HepG2 (cell line): Measurements from ENCODE around the gene ZFAND2A. TPM values are rescaled to one million over a fixed set of nuclear protein-coding genes. Genes with fewer than 3 reads are reported as not detected.

Experiments used
- CEBPG ChIP-seq: IDR thresholded peaks from 2 replicates; pipeline ENCODE4 v1.6.1; 2016
- DR1 ChIP-seq: sonication (generic); formaldehyde crosslinking; IDR thresholded peaks from 2 replicates; pipeline ENCODE4 v1.8.0; 2021; ENCODE audit warnings: mild to moderate bottlenecking, missing genetic modification reagents, inconsistent platforms
- EHMT2 ChIP-seq: fragments of 200-600 bp; sonication (generic); IDR thresholded peaks from 2 replicates; pipeline ENCODE4 v1.7.0; 2017; ENCODE audit warnings: antibody characterized with exemption, low read depth, low read length, borderline replicate concordance
- ELF4 ChIP-seq: sonication (generic); formaldehyde crosslinking; IDR thresholded peaks from 2 replicates; pipeline ENCODE4 v1.5.0; 2020; ENCODE audit warnings: missing genetic modification reagents, mild to moderate bottlenecking, moderate library complexity, borderline replicate concordance
- ETS1 ChIP-seq: sonication (generic); formaldehyde crosslinking; IDR thresholded peaks from 2 replicates; pipeline ENCODE4 v1.4.0; 2020; ENCODE audit warnings: missing genetic modification reagents
- ETV6 ChIP-seq: sonication (generic); formaldehyde crosslinking; conservative IDR thresholded peaks from 2 replicates; pipeline ENCODE4 v1.4.0; 2020; ENCODE audit warnings: missing genetic modification reagents
- FOXP1 ChIP-seq, 2 experiments: fragments of 450-650 bp in 1 of 2; IDR thresholded peaks; 2 replicates each; pipeline ENCODE4 v1.6.1; 2017 to 2018; ENCODE audit warnings: antibody characterized with exemption in 1 of 2
- GATAD2A ChIP-seq: IDR thresholded peaks from 2 replicates; pipeline ENCODE4 v1.6.1; 2016
- JDP2 ChIP-seq: sonication (generic); formaldehyde crosslinking; IDR thresholded peaks from 2 replicates; pipeline ENCODE4 v1.8.1; 2022; ENCODE audit warnings: missing genetic modification reagents, borderline replicate concordance
- KDM5A ChIP-seq: fragments of 200-600 bp; sonication (generic); IDR thresholded peaks from 2 replicates; pipeline ENCODE4 v1.7.0; 2018; ENCODE audit warnings: antibody characterized with exemption, mild to moderate bottlenecking, low read length, borderline replicate concordance
- MIXL1 ChIP-seq: IDR thresholded peaks from 2 replicates; pipeline ENCODE4 v1.6.1; 2016
- MXI1 ChIP-seq: IDR thresholded peaks from 3 replicates; pipeline ENCODE4 v1.6.1; 2012; ENCODE audit warnings: low read depth, low read length, inconsistent platforms, borderline replicate concordance
- NCOA1 ChIP-seq: sonication (generic); formaldehyde crosslinking; IDR thresholded peaks from 2 replicates; pipeline ENCODE4 v1.9.0; 2021; ENCODE audit warnings: missing genetic modification reagents
- NCOA5 ChIP-seq: sonication (generic); formaldehyde crosslinking; IDR thresholded peaks from 2 replicates; pipeline ENCODE4 v1.4.0; 2020; ENCODE audit warnings: missing genetic modification reagents
- NFE2L2 ChIP-seq: fragments of 150-350 bp; IDR thresholded peaks from 2 replicates; pipeline ENCODE4 v1.6.1; 2014; ENCODE audit warnings: low read length
- NONO ChIP-seq, 2 experiments: fragments of 450-650 bp in 1 of 2; sonication (generic) in 1 of 2; formaldehyde crosslinking in 1 of 2; IDR thresholded peaks in 1 of 2; conservative IDR thresholded peaks in 1 of 2; 2 replicates each; pipeline versions ENCODE4 v1.6.1 to v1.8.0; 2017 to 2022; ENCODE audit warnings: mild to moderate bottlenecking in 1 of 2, missing genetic modification reagents in 1 of 2, moderate library complexity in 1 of 2
- RAD21 ChIP-seq: fragments of 450-650 bp; formaldehyde crosslinking; IDR thresholded peaks from 2 replicates; pipeline ENCODE4 v1.5.0; 2020; ENCODE audit warnings: mild to moderate bottlenecking
- ZBTB8A ChIP-seq: sonication (generic); formaldehyde crosslinking; IDR thresholded peaks from 2 replicates; pipeline ENCODE4 v1.4.0; 2020; ENCODE audit warnings: mild to moderate bottlenecking, low read depth, missing genetic modification reagents, borderline replicate concordance
- ZNF276 ChIP-seq: sonication (generic); formaldehyde crosslinking; IDR thresholded peaks from 2 replicates; pipeline ENCODE4 v1.4.0; 2020; ENCODE audit warnings: mild to moderate bottlenecking, low read depth, missing genetic modification reagents
- ZNF615 ChIP-seq: sonication (generic); formaldehyde crosslinking; IDR thresholded peaks from 2 replicates; pipeline ENCODE4 v1.5.0; 2020; ENCODE audit warnings: mild to moderate bottlenecking, missing genetic modification reagents, borderline replicate concordance
- ZNF670 ChIP-seq: sonication (generic); formaldehyde crosslinking; IDR thresholded peaks from 2 replicates; pipeline ENCODE4 v1.8.0; 2022; ENCODE audit warnings: mild to moderate bottlenecking, missing genetic modification reagents, borderline replicate concordance
- polyA plus RNA-seq, 8 experiments: library from polyadenylated mRNA; depleted of rRNA in 3 of 8; stranded (reverse) in 7 of 8; unstranded in 1 of 8; fragments of >200 nt; fragmentation: Illumina TruSeq in 4 of 8; extraction: Trizol in 4 of 8; gene quantifications; 2 replicates each; pipeline versions ENCODE4 v1.2.1 to v1.2.3, GENCODE V29; 2011 to 2016; ENCODE audit warnings: low read depth in 4 of 8, missing spikeins in 1 of 8, mixed read lengths in 1 of 8; ENCODE audit not compliant: insufficient read depth in 1 of 8
- total RNA-seq, 5 experiments: library from RNA; depleted of rRNA; stranded (reverse); fragments of >200 nt; fragmentation: Illumina TruSeq; extraction: Trizol; gene quantifications; 2 replicates each; pipeline ENCODE4 v1.2.3, GENCODE V29; 2016; ENCODE audit warnings: low read depth in 1 of 5
- TF ChIP-seq, protein P1 (sequence below): sonication (generic); formaldehyde crosslinking; IDR thresholded peaks from 2 replicates; pipeline ENCODE4 v1.5.1; 2020; ENCODE audit warnings: mild to moderate bottlenecking, missing genetic modification reagents, borderline replicate concordance

The ZFAND2A gene
- total and polyA plus RNA-seq, 2 of the 13 experiments (the other 11 are each of a cell fraction or from before 2014, with no cell fraction given): 140 to 153 TPM

- TF ChIP-seq ETS1 (CRISPR knock-in tag) (no peak), NONO (IDR thresholded peaks at IDR 0.05) (no peak), NONO (CRISPR knock-in tag; conservative IDR thresholded peaks at IDR 0.05) (peak; percentile 71), EHMT2 (no peak), ETV6 (no peak), ZBTB8A (no peak), DR1 (no peak), ZNF276 (CRISPR knock-in tag) (peak; percentile 75; the same call in 1 of the 2 replicates), NFE2L2 (no peak), NCOA1 (CRISPR knock-in tag) (no peak), RAD21 (CRISPR knock-in tag) (peak; percentile 83), MXI1 (peak; percentile 64; the same call in 2 of the 3 replicates), NCOA5 (CRISPR knock-in tag) (no peak), FOXP1 (IDR thresholded peaks at IDR 0.05) (no peak), FOXP1 (CRISPR knock-in tag; IDR thresholded peaks at IDR 0.05) (no peak), ELF4 (0 out of 2 replicates have a peak, but pooled peaks have one; percentile 35), GATAD2A (peak; percentile 71), JDP2 (CRISPR knock-in tag) (no peak), KDM5A (no peak), ZNF670 (peak; percentile 44; the same call in 1 of the 2 replicates), CEBPG (no peak), ZNF615 (no peak), MIXL1 (CRISPR knock-in tag) (no peak)
- TF ChIP-seq, protein P1, sequence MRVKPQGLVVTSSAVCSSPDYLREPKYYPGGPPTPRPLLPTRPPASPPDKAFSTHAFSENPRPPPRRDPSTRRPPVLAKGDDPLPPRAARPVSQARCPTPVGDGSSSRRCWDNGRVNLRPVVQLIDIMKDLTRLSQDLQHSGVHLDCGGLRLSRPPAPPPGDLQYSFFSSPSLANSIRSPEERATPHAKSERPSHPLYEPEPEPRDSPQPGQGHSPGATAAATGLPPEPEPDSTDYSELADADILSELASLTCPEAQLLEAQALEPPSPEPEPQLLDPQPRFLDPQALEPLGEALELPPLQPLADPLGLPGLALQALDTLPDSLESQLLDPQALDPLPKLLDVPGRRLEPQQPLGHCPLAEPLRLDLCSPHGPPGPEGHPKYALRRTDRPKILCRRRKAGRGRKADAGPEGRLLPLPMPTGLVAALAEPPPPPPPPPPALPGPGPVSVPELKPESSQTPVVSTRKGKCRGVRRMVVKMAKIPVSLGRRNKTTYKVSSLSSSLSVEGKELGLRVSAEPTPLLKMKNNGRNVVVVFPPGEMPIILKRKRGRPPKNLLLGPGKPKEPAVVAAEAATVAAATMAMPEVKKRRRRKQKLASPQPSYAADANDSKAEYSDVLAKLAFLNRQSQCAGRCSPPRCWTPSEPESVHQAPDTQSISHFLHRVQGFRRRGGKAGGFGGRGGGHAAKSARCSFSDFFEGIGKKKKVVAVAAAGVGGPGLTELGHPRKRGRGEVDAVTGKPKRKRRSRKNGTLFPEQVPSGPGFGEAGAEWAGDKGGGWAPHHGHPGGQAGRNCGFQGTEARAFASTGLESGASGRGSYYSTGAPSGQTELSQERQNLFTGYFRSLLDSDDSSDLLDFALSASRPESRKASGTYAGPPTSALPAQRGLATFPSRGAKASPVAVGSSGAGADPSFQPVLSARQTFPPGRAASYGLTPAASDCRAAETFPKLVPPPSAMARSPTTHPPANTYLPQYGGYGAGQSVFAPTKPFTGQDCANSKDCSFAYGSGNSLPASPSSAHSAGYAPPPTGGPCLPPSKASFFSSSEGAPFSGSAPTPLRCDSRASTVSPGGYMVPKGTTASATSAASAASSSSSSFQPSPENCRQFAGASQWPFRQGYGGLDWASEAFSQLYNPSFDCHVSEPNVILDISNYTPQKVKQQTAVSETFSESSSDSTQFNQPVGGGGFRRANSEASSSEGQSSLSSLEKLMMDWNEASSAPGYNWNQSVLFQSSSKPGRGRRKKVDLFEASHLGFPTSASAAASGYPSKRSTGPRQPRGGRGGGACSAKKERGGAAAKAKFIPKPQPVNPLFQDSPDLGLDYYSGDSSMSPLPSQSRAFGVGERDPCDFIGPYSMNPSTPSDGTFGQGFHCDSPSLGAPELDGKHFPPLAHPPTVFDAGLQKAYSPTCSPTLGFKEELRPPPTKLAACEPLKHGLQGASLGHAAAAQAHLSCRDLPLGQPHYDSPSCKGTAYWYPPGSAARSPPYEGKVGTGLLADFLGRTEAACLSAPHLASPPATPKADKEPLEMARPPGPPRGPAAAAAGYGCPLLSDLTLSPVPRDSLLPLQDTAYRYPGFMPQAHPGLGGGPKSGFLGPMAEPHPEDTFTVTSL: 0 out of 2 replicates have a peak, but pooled peaks have one; percentile 4
Measured at GRCh38 chr7:1175967-1176851, 16.2 kb upstream of the ZFAND2A start (continued).
